ENCODE results near the gene TYK2.

GRCh38 chr19:10356431-10356830, 23.9 kb downstream of the TYK2 start:
- TF ChIP-seq CTCF (IDR thresholded peaks at IDR 0.05) (no peak), POLR2A (IDR thresholded peaks at IDR 0.05) (no peak)

All from body of pancreas (tissue), 4 donors.